Spleen (tissue), 11 donors: Measurements from ENCODE around the gene TLX2. TPM values are rescaled to one million over a fixed set of nuclear protein-coding genes. Genes with fewer than 3 reads are reported as not detected.
A peak's percentile ranks its signal among the peaks of the same experiment; 100 is the strongest.

Experiments
- DNase-seq: peaks from one replicate; pipeline ENCODE4 v3.0.0-alpha.2; 2020
- H3K27ac ChIP-seq, 8 donors: fragments of 200-600 bp; sonication (generic) in 7 of 8; 1 replicate in 4 of 8; 2 replicates in 4 of 8; pipeline versions ENCODE4 v1.5.0 to v1.8.0; 2016 to 2021; ENCODE audit warnings: inconsistent platforms in 4 of 8, mild to moderate bottlenecking in 4 of 8, moderate library complexity in 1 of 8
- H3K27me3 ChIP-seq, 7 donors: fragments of 200-600 bp; sonication (generic) in 6 of 7; replicated peaks in 1 of 7; 1 replicate in 4 of 7; 2 replicates in 3 of 7; pipeline versions ENCODE4 v1.5.0 to v1.8.0; 2016 to 2021; ENCODE audit warnings: inconsistent platforms in 3 of 7, mild to moderate bottlenecking in 1 of 7
- H3K36me3 ChIP-seq, 6 donors: fragments of 200-600 bp; sonication (generic) in 5 of 6; 1 replicate in 4 of 6; 2 replicates in 2 of 6; pipeline versions ENCODE4 v1.5.0 to v1.8.0; 2016 to 2021; ENCODE audit warnings: inconsistent platforms in 2 of 6
- H3K4me1 ChIP-seq, 6 donors: fragments of 200-600 bp; sonication (generic) in 5 of 6; 1 replicate in 3 of 6; 2 replicates in 3 of 6; pipeline versions ENCODE4 v1.5.0 to v1.8.0; 2016 to 2021; ENCODE audit warnings: inconsistent platforms in 3 of 6
- H3K4me3 ChIP-seq, 8 donors: fragments of 200-600 bp; sonication (generic) in 7 of 8; 1 replicate in 4 of 8; 2 replicates in 4 of 8; pipeline versions ENCODE4 v1.5.0 to v1.8.0; 2016 to 2021; ENCODE audit warnings: inconsistent platforms in 4 of 8, mild to moderate bottlenecking in 4 of 8, moderate library complexity in 2 of 8
- H3K9me3 ChIP-seq, 8 donors: fragments of 200-600 bp; sonication (generic) in 7 of 8; 1 replicate in 4 of 8; 2 replicates in 4 of 8; pipeline versions ENCODE4 v1.5.0 to v1.8.0; 2016 to 2021; ENCODE audit warnings: inconsistent platforms in 4 of 8
- CTCF ChIP-seq, 11 experiments: fragments of 200-600 bp in 7 of 11; fragments of 450-650 bp in 4 of 11; sonication (generic) in 4 of 11; IDR thresholded peaks in 8 of 11; conservative IDR thresholded peaks in 3 of 11; 1 replicate in 7 of 11; 2 replicates in 4 of 11; pipeline versions ENCODE4 v1.4.0 to v1.8.0; 2016 to 2021; ENCODE audit warnings: antibody characterized with exemption in 11 of 11, inconsistent platforms in 4 of 11, mild to moderate bottlenecking in 1 of 11
- POLR2A ChIP-seq, 3 donors: fragments of 450-650 bp; IDR thresholded peaks; one replicate each; pipeline ENCODE4 v1.5.1; 2017; ENCODE audit warnings: antibody characterized with exemption in 3 of 3, mild to moderate bottlenecking in 1 of 3
- POLR2AphosphoS5 ChIP-seq, 3 donors: sonication (generic); formaldehyde crosslinking; IDR thresholded peaks; one replicate each; pipeline ENCODE4 v1.5.1; 2017; ENCODE audit warnings: antibody characterized with exemption in 3 of 3
- WGBS, 5 donors: extraction: QIAGEN DNeasy Blood & Tissue Kit in 3 of 5; methylation state at CpG; one replicate each; pipeline versions ENCODE4 v1.1.5 to v1.1.7; 2013 to 2018; 5-methylcytosine and 5-hydroxymethylcytosine counted together
- intact Hi-C: fragments of 100-400 bp; cut with DNase I; formaldehyde crosslinking; loops from one replicate; pipeline ENCODE4 v1.15.0; 2023; ENCODE audit warnings: low total_unique reads
- polyA plus RNA-seq, 3 donors: library from polyadenylated mRNA; stranded (reverse); fragments of 200-250 nt; gene quantifications; one replicate each; pipeline ENCODE4 v1.2.1, GENCODE V29; 2013
- total RNA-seq, 7 donors: library from RNA; depleted of rRNA in 3 of 7; stranded (reverse); fragments of >200 nt in 3 of 7; fragmentation: NEBNext Ultra II Directional in 4 of 7; extraction: Animal tissue kit (Norgen Biotek cat#: 25700) in 4 of 7; gene quantifications; one replicate each; pipeline versions ENCODE4 v1.1.0 to v1.2.1, GENCODE V29; 2016 to 2021
- donor health status: healthy with polysubstance abuse.
- donor health status: DM: no; HTN: no; CAD: no; lungs with moderate emphysema.
- donor health status: DM: no; HTN: no; CAD: no.
- donor health status: Bipolar disorder and iron deficiency.
- donor health status: healthy.
- donor health status: DM: no; HTN: no; CAD: no.
- donor health status: DM: yes; HTN: yes; CAD: no.

TLX2 gene
- total and polyA plus RNA-seq, 10 donors = 0.04 to 0.05 TPM; not detected in 8

- peaks cover 0 to 42% (median 30%) of the 10 kb centered on the region in 6 donors for H3K36me3 ChIP-seq
- H3K9me3 ChIP-seq = no peaks in the 10 kb centered on the region
- TF ChIP-seq POLR2AphosphoS5 (IDR thresholded peaks at IDR 0.05) (no peak), CTCF (IDR thresholded peaks at IDR 0.05 in 8 of 11, conservative IDR thresholded peaks at IDR 0.05 in 3 of 11) (no peak), POLR2A (IDR thresholded peaks at IDR 0.05) (no peak)
- H3K27ac ChIP-seq = no peak within 1 kb of the TSS
- intact Hi-C loops = no loop called here
- H3K4me3 ChIP-seq = no peak within 1 kb of the TSS
- WGBS, 5 donors = 73 to 83% (median 77%) methylated on average over 11 of the region's 11 CpGs
- peak; percentile 55 for DNase-seq
- H3K4me1 ChIP-seq = peaks cover 12 to 41% (median 25%) of the 10 kb centered on the region in 6 donors
- H3K27me3 ChIP-seq = peaks cover 0 to under 1% (median 0%) of the 10 kb centered on the region in 7 donors
Measured at GRCh38 chr2:74525717-74526648, 11.7 kb downstream of the TLX2 start, which contains the start of gene DQX1. TSS of gene DQX1 (minus strand) at chr2:74526231. CDS start at chr2:74525729, 502 bp downstream.

- 94 to 99% (median 97%) methylated on average over 11 of the region's 11 CpGs for WGBS, 5 donors
- no peak for DNase-seq
- Histone ChIP-seq H3K27ac (no peak overlapping the region), H3K4me3 (no peak overlapping the region), H3K4me1 (peaks cover 19 to 48% (median 32%) of the 10 kb centered on the region in 6 donors), H3K36me3 (peaks cover 0 to 47% (median 30%) of the 10 kb centered on the region in 6 donors), H3K9me3 (no peaks in the 10 kb centered on the region), H3K27me3 (no peaks in the 10 kb centered on the region)
- intact Hi-C loops = no loop called here
- no peak for TF ChIP-seq POLR2A (IDR thresholded peaks at IDR 0.05)
- TF ChIP-seq POLR2AphosphoS5 (IDR thresholded peaks at IDR 0.05) = no peak
- TF ChIP-seq CTCF (IDR thresholded peaks at IDR 0.05 in 8 of 11, conservative IDR thresholded peaks at IDR 0.05 in 3 of 11) = no peak
Measured at GRCh38 chr2:74526649-74527230, 12.5 kb downstream of the TLX2 start.

- intact Hi-C loops = no loop called here
- H3K36me3 ChIP-seq = peaks cover 0 to 57% (median 35%) of the 10 kb centered on the region in 6 donors
- no peak for DNase-seq
- H3K27me3 ChIP-seq = no peaks in the 10 kb centered on the region
- peak overlapping the region in 1 of 8 donors; percentile 86 for H3K4me3 ChIP-seq
- no peak overlapping the region for H3K27ac ChIP-seq
- H3K9me3 ChIP-seq = no peaks in the 10 kb centered on the region
- H3K4me1 ChIP-seq = peaks cover 20 to 58% (median 38%) of the 10 kb centered on the region in 6 donors
- 91 to 98% (median 95%) methylated on average over 9 of the region's 9 CpGs for WGBS, 5 donors
- TF ChIP-seq POLR2AphosphoS5 (IDR thresholded peaks at IDR 0.05) = no peak
- TF ChIP-seq CTCF (IDR thresholded peaks at IDR 0.05 in 8 of 11, conservative IDR thresholded peaks at IDR 0.05 in 3 of 11) = no peak
- no peak for TF ChIP-seq POLR2A (IDR thresholded peaks at IDR 0.05)
Measured at GRCh38 chr2:74527741-74528140, 13.5 kb downstream of the TLX2 start.
